ENCODE data around the gene IGF1R.

IGF1R gene

DNA sequence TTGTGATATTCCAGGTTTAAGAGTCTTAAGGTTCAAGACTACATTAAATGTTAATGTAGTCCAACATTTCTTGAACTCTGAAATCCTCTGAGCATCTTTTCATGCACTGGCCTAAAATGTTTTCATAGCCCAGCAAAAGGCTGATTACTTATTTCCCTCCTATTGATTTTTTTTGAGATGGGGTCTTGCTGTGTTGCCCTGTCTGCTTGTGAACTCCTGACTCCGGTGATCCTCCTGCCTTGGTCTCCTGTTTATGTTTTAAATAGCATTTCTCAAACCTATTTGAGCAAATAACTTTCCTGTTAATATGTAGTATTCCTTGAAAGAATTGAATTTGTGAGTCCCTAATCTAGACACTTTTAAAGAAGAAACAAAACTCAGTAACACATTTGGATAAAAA lies 133.5 kb downstream of the IGF1R start:
- DNase-seq = no peak

DNA sequence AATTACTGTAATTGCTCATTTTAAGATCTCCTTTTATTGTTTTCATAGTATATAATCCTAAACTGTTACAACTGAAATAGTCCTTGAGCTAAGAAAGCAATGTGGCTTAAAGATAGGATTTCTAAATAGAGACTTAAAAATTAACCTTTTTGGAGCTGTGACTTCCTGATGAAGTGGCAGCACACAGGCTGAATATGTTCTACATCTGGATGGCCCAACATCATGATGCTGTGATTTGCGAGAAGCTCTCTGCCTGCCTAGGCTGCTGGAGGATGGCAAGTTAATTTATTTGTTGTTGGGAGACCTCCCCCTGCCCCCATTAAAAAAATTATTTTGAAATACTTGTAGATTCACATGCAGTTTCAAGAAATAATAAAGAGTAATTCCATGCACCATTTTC lies 134.5 kb downstream of the IGF1R start:
- no peak for DNase-seq

DNA sequence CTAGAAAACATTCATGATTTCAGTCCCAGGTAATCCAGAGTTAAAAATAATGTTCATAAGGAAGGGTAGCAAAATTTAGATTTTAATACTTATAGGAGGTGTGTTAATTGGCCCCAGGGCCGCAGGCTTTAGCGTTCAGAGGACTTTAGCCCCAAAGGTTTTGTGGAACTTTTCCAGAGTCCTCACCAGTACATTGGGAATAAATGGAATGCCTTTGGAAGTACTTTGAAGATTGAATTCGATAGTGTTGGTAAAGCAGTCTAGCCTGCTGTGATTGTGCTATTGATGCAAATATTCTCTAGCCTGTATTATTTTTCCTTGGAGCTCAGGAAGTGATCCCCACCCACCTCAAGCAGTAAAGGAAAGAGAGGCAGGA lies 137.1 kb downstream of the IGF1R start:
- DNase-seq = no peak

DNA sequence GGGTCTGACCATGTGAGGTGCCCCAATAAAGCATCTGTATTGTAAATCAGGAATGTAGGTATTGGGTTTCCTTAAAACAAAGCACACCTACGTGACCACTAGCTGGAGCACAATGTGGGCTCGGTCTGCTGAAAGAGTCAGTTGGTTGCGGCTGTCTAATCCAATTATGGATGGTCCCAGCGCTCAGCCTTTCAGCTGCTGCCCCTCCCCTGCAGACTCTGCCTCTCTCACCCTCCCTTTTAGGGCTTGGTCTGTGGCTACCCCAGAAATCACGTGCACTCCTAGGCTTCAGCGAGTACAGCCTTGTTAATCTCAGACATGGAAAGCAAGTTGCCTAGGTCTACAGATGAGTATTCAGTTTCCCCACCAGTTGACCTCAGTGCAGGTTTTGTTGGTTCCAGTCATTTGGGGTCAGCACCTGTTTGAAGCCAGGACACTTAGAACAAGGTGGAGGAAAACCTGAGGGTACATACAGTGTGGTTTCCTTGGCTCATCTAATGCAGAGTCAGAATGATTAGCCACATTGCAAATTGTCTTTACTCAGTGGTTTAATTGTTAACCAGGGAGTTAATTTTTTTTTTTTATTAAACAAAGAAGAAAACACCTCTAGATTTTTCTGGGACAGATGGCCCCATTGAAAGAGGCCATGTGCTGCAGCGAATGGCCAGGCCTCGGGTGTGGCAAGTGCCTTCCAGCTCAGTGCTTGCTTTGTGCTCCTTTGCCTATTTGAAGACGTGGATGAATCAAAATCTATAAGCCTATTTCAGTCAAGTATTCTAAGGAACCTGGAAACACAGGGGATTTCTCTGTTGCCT lies 137.7 kb downstream of the IGF1R start:
- DNase-seq = peak; percentile 43

DNA sequence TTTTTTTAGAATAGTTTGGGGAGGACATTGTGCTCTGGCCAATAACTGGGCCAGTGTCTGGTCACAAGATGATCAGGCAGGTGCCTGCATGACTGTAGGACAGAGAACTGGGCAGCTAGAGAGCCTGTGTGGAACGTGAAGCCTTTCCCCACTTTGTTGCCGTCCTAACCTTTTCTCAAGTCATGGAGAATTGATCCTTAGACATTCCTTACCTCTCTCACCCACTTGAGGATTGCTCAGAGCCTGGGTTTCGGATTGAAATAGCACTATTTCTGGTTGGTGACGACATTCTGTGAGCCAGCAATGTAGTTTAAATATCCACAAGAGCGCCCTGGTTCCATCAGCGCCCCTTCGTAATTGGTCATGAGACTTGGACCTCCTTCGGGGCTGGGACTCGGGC lies 138.4 kb downstream of the IGF1R start:
- DNase-seq = no peak

DNA sequence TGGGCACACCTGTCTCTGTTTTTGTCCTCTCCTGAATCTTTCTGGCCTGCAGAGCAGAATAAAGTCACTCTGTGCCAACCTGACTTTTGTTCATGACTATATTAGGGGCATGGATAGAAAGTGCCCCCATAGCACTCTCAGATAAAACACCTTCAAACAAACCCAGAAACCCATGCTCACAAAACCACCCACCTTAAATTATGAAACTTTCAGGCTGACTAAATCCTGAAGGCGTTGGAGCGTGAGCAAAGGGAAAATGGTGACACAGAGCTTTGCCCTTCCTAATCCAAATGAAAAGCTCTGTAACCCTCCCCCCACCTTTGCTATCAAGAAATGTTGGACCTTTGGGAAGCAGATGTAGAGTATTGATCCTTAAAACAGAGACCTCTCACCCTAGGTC lies 138.9 kb downstream of the IGF1R start:
- no peak for DNase-seq

DNA sequence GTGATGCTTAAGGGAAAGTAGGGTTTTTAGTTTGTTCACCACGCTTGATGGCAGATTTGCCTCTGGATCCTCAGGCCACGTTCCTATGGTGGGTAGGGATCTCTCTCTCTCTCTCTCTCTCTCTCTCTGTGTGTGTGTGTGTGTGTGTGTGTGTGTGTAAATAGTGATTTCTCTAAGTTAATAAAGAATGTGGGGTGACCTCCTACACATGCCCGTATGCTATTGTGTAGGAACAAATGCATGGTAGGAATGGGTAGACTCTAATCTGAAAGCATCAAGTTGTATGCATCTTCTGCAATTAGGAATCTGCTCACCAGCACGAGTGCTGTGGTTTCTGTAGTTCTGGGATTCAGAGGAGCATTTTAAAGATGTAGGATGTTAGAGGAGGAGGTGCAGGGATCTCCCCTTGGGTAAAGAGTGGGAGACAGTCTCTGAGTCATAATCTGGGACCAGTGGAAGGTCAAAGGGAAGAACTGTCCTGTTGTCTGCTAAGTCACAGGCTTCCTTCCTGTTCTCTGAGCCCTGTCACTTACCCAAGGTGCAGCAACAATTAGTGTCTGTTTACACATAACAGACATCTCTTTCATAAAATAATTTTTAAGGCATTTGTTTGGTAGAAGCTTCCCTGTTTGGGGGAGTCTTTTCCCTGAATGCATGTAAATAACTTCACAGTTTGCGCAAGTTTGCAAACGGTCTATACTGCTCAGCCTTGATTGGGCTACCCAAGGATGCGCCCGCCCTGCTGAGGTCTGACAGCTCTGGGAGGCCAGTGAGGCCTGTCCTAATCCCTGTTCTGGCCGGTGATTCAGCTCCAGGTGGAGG lies 139.8 kb downstream of the IGF1R start:
- DNase-seq = peak; percentile 56

DNA sequence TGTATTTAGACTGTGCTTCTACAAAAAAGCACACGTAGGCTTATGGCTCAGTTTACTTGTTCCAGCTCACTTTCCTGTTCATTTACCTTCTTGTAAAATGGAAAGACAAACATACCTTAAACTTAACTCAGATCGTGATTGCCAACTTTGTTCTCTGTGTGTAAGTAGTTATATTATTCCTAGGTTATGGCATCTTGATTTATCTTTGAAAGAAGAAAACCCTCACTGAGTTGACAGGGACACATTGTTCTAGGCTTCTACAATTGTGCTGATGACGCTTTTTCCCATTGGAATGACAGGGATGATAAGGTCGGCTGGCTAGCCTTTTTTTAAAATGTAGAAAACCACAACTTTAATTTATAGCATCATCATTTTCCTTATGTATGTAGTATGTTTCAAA lies 140.7 kb downstream of the IGF1R start:
- no peak for DNase-seq

DNA sequence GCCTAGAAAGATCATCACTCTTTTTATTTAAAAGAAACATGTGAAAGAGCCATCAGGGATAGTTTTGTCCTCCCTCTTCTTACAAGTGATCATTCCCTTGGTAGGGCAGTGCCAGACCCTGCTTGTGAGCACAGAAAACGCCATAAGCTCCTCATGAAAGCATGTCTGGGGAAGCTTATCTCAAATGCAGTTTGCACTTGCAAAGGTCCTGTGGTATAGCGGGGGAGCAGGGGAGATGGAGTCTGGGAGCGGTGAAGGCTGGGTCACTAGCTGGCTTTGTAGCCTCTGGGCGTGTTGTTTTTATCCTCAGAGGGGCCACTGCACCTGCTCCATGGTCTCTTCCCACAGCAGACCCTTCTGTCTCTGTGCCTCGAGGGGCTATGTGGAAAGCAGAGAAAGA lies 141.9 kb downstream of the IGF1R start:
- DNase-seq = no peak

DNA sequence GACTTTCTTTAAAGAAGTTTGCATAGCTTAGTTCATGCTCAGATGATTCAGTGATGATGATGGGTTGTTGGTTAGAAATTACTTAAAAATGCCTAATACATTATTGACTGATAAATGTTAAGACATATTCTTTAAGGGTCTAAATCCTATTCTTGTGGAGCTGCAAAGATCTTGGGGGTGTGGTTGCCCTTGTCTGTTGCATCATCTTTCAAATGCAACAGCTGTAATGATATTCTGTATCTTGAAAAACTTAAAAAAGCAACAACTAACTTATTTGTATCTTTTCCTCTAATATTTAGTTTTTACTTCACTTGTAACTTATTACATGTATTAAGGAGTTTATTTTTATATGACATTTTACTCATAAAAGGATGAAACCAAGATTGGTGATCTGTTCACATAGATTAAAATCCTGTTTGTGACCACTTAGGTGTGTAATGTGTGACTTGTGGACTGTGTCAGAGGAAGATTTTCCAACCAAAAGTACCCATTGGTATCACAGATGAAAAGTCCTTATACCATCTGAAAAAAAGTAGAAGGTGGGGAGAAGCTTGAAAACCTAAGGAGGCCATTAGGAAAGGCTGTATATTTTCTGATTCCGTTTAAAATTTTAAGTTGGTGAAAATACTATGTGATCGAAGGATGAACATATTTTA lies 142.8 kb downstream of the IGF1R start:
- no peak for DNase-seq

DNA sequence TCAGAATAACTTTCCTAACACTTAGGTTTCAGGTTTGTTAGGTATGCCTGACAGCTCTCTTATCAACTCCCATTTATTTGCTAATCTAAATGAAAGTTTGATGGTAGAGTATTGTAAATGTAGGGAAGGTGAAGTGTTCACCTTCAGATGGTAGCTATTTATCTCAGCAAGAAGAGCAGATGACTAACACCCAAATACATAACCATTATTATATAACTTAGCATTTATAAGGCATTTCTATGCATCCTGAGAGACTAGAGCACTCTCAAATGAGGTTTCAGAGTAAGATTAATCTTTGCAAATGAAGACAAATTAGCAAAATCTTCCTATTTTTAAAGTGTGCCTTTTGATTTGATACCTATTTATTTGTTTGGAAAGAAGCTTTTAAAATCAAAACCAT lies 143.8 kb downstream of the IGF1R start:
- DNase-seq = no peak

DNA sequence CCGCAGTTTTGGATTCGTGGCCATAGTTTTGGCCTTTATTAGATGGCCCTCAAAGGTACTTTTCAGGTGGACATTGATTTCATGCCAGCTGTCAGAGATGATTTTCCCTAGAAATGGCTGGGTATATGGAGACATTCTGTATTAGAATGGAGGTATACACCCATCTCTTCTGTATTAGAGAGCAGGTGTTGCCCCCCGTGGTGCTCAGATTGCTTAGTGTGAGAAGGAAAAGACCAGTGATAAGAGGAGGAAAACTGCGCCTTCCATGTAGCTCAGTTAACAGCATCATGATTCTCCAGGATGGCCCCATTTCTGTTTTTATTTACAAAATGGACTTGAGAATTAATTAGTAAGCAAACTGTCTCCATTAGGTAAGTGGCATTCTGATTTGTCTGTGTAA lies 145.9 kb downstream of the IGF1R start:
- no peak for DNase-seq

DNA sequence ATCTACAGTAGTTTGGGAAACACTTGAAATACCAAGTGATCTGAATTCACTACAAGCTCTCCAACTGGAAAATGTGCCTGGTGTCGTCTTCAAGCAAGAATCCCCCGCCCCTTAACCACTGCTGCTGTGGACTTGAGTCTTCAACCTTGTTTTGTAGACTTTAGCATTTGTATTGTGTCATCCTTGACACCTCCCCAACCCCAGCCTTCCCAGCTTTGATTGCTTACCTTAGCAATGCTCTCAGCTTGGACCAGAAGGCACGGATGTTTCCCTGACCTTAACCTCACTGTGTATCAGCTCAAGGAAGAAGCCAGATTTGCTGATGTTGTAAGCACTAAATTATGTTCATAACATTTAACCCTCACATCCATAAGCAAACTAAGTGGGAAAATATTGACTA lies 146.4 kb downstream of the IGF1R start:
- DNase-seq = no peak

DNA sequence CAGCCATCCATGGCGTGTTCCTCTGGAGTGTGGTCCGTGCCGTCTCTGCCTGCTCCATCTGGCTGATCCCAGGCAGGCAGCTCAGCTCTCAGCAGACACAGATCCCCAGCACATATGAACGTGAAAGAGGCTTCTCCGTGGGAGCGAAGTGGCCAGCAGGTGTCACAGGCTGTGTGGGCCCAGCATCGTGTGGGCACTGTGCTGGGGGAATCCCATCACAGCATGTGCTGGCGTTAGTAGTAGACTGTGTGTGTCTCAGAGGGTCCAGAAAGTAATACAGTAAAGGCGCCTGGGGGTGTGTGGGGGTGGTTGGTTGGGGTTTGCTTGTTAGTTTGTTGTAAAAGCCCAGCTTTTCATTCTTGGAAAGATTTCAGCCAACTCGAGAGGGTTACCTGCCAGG lies 147.6 kb downstream of the IGF1R start:
- DNase-seq = no peak

DNA sequence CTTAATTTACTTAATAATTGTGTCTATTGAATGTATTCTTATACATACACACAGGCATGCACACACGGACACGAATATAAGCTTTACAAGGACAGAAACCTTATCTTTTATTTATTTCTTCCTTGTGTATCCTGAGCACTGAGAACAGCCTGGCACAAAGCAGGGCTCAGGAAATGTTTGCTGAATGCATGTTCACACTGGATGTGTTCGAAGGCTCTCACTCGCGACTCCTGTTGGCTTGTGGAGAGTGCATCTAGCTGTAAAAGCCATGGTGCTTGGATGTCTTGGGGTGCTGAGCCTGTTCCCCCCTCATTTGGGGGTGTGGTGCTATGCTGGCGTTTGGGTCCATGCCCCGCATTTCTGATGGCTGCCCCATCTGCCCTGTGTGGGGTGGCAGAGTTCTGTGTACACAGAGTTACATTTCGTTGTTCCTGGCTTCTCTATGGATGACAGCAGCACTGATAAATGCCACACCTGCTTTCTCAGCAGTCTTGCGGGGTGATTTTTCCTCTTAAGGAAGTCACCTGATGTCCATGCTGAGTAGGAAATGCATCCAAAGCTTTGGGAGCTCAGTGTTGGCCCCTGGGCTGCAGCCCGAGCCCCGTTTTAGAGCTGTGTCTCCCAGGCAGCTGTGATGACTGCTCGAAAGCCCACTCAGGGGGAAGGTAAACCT lies 148.5 kb downstream of the IGF1R start:
- no peak for DNase-seq

DNA sequence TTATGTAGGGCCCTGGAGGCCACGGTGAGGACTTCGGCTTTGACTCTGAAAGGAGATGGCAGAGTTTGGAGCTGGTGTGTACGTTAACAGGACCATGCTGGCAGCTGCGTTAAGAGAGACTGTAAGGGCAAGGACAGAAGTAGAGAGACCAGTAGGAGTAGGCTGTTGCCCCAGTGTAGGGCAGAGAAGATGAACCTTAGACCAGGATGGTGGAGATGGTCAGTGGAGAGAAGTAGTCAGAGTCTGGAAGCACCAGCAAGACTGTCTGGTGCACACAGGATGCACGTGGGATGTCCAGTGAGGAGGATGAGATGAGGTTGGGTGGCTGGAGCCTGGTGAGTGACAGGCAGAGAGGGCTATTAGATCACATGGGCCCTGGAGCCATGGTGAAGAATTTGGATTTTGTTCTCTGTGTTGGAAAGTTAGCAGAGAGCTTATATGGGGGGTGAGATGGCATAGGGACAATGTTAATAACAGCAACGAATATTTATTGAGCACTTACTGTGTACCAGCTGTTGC lies 150.1 kb downstream of the IGF1R start:
- DNase-seq = no peak

DNA sequence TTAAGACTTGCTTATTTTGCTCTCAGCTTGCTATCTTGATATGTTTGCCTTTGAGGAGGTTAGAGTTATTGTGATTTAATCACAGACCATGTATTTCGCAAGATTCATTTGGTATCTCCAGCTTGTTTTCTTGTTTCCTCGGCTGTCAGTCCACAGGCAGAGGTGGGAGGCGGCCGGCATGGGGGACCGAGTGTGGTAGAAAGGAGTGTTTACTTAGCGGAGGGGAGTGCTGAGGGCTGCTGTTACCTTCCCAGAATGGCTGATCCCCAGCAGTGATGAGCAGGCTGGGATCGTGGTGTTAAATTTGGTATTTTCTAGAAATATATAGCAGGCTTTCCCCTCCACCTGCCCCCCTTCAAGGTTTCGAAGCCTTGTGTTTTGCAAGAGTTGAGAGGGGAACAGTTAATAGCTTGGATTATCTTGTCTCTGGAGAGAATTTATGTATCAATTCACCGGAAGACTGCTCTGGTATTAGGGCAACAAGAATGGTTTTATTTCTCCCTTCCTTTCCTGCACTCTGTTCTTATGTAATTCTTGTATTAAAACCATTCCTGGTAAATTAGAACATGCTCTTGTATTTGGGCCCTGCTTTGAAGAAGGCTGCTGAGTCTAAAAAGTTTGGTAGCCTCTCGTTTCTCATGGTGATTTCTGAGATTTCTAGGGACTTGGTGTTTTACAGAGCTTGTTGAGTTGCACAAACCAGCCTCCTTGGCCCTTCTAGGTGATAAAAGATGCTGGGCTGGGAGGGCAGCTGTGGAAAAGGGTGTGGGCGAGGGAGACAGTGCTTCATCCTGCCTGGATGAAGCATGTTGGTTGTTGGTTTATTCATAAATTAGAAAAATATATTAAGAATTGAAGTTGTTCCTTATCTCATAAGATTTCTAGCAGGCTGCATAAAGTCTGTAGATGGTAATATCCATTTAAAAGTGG lies 151.4 kb downstream of the IGF1R start:
- DNase-seq = no peak

DNA sequence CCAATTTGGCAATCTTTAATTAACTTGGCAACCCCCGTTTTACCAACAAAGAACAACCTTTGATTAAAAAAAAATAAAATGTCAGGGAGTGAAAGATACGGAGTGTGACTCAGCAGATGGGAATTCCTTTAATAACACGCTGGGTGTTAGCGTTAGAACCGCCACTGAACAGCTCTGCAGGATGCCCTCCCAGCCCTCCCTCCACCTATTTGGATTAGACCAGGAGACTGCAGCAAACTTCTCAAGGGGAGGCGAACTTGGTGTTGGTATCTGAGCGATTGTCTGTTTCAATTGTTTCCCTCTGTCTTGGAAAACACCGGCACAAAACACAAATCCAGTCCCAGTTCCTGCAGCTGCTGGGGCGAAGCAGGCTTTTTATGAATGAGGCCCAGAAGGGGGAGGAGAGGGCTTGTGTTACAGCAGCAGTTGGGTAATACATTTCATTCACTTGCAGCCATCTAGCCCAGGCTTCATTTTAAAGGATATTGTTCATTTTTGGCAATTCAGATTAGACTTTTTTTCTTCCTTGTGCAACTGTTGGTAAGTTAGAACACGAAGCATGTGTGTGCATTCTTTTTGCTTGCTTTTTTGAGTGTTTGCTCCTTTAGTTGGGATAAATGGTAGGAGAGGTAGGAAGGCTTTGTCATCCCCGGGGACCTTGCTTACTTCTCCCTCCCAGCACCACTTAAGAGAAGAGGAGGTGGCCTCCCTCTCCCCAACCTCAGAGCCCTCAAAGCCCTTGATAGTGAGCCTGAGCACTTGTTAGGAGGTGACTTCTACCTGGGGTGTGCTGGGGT lies 152.3 kb downstream of the IGF1R start:
- DNase-seq = peak; percentile 87

DNA sequence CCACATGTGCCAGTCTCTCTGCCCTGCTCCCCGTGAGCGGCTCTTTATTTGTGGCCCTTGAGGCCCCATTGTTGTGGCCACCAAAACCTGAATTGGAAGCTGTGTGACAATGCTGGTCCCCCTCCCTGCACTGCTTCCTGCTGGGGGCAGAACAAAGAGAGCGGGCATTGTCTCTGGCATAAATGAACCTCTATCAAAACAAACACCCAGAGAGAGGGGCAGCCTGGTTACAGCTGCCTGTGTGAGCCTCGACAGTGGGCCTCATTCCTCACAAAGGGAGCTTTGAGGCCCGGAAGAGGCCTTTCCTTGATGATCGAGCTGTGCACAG lies 152.9 kb downstream of the IGF1R start:
- no peak for DNase-seq

DNA sequence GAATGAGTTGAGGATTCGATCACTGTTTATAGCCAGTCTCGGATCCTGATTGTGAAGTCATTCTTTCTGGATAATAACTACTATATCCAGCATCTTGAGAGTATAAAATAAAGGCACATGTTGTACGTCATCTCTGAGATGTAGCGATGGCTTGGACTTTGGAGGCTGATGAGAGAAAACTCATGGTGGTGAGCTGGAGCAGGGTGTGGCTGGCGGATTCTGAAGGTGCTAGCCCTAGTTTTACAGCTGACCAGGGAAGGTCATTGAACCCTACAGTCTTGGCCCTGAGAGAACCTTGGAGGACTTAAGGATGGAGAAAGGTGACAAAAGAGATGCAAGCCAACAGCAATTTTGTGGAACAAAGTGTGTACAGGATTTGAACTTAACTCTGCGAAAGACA lies 153.8 kb downstream of the IGF1R start:
- no peak for DNase-seq

Data from right hindlimb (tissue), 1 donor.